ENCODE data around the gene RPL7L1.
"Not testable (repeated sequence)": the region's sequence is repeated elsewhere in the genome, so short reads cannot be mapped to it uniquely, and the experiment has no call there.

Gene RPL7L1

DNA sequence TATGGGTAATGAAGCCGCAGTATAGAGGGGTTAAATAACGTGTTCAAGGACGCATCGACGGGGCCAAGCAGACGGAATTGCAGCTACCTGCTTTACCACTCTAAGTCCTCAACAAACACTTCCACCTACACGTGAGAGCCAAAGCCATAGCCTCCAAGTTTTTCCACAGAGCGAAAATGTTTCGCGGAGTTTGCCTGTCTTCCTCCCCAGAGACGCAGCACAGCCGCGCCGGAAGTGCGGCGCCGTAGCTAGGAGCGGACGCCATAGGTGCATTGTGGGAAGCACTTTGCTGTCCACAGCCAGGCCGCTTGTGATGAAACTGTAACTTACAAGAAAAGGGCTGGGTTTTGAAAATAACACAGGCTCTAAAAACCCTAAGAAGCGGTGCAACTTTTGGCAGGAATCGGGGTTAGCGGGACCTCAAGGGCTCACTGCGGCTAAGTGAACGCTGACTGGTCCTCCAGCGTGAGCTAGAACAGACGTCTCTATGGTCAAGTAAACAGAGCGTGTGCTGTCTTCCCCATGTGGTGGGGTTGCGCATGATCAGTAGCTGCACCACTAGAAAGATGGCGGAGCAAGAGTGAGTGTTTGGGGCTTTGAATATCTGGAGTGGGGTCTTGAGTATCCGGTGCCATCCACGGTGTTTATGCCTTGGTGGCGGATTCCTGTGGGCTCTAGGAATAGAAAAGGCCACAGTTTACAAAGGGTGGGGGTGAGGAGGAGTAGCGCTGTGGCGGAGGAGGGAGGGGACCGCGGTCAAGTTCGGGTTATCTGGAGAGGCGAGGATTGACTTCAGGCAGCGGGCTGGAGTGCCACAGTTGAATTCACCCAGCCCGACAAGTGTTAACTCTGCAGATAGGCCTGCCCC is at the start of gene RPL7L1:
Gene RPL7L1 (plus strand): TSS at position 245 of the 868 bp plus-strand sequence. CDS start 295 bp downstream, at position 540.
- peak; percentile 88 for DNase-seq

DNA sequence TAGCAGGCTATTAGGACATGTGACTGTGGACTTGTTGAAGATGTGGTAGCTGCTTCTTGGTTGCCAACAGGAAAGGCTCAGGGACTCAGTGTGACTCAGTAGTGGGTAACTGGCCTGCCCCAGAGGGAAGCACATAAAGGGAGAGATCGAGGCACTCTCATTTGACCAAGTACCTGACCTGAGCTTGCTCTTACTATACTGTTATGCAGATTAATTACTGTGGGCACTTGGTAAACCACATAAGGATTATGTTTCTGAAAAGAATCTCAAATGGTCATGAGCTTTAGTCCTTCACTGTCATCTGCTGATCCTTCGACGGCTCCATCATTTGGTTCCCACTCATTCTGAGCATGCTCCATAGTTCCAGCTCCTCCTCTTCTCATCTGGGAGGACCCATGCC is 48.2 kb upstream of the RPL7L1 start:
- DNase-seq = no peak

DNA sequence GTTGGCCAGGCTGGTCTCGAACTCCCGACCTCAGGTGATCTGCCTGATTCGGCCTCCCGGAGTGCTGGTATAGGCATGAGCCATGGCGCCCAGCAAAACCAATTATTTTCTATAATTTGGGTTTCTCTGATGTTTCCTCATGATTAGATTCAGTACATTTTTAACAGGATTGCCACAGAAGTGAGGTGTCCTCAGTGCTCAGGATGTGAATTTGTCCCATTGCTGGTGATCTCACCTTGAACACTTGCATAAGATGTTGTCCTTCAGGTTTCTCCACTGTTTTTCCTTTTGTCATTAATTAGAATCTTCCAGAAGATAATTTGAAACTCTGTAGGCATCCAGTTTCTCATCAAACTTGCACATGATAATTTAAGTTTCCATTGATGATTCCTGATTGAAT is 45.4 kb upstream of the RPL7L1 start:
- no peak for DNase-seq

DNA sequence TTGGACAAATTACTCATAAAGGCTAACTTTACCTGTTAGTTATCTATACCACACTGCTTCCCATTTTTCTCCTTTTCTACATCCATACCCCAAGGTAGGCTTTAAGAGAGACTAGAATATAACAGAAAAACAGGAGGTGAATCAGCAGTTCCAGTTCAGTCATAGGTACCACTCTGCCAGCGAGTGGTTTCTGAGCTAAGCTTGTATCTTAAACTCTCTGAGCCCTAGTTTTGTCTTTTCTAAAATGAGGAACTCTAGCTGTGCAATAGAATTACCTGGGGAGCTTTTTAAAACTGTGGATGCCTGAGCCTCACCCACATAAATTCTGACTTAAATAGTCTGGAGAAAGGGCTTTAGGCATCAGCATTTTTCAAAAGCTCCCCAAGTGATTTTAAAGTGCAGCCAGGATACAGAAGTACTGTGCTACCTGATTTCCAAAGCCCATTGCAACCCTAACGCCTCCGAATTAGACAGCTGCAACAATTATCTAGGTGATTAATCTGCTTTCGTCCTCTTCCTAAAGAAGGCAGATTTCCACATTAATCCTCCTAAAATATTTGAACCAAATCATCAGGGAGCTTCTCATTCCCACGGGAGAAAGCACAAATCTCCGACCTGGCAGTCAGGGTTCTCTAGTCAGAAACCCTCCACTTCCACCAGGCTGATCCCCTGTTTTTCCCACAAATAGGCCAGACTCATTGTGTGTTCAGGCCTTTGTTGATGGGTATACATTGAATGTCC is 37.4 kb upstream of the RPL7L1 start:
- no peak for DNase-seq

DNA sequence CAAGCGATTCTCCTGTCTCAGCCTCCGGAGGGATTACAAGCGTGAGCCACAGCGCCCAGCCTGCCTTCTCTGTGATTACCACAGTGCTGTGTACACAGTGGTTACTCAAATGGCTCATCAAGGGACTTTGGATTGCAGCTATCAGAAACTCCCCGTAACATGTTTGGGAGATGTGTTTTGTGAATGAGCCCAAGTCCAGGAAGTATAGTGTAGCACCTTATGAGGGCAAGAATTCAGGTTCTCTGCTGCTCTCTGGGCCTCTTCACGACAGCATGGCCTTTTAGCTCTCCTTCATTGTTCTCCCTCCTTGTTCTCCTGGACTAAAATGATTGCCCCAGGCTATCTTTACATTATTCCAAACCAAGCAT is 34.1 kb upstream of the RPL7L1 start:
- DNase-seq = no peak

DNA sequence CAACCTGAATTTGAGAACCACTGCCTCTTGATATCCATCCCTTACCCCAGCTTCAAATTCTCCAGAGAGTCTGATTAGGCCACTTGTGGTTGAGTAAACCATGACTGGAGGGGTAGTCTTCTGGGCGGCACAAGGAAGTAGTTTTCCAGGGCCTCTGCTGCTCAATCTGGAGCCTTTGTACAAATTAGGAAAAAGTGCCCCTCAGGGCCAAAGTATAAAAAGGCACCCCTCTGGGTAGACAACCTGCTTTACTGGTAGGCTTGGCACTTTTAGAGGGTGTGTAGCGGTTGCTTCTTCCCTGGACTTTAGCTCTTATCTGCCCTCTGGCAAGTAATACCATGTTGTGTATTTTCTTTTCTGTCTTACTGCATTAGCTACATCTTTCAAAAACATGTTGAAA is 32.9 kb upstream of the RPL7L1 start:
- no peak for DNase-seq

DNA sequence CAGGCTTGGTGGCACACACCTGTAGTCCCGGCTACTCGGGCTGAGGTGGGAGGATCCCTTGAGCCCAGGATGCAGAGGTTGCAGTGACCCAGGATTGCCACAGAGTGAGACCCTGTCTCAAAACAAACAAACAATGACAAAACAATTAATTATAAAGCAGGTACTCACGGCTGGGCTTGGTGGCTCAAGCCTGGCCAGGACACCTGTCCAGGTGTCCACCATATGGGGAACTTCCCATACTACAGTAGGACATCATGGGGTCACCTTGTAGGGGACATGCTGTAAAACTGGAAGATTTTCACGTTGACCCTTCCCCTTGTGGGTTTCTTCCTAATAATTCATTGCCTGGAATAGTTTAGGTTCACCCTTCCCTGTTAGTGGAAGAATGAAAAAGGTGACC is 30.7 kb upstream of the RPL7L1 start:
- DNase-seq = no peak

DNA sequence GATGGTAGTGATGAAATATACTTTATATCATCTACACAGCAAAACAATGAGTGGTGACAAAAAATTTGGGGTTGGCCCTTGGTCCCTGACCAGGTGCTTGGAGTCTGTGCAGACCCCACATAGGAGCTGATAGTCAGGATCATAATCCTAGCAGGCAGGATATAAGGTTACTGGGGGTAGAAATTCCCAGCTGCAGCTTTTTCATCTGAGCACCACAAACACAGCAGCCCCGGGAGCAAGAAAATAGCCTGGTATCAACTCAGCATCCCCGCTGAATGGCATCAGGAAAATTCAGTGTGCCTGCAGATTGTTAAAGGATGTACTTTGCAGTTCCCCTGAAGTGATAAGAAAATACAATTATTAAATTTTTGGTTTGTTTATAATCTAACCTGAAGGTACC is 27.8 kb upstream of the RPL7L1 start:
- DNase-seq = no peak

DNA sequence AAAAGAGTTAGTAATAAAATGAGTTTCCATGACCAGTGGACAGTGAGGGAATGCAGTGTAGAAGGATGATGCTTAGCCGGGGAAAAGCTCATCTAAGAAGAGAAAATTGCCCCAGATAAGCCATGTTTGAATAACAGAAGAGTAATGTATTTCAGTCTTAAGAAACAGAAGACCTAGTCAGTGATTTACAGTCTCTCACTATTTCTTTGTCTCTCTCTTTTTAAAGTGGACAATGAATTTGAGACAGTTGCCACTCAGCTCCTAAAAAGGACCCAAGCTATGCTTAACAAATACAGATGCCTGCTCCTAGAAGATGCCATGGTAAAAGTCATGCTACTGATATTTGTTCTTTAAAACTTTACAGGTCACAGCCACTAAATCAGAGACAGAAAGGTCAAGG is 19.4 kb upstream of the RPL7L1 start:
- DNase-seq = no peak

DNA sequence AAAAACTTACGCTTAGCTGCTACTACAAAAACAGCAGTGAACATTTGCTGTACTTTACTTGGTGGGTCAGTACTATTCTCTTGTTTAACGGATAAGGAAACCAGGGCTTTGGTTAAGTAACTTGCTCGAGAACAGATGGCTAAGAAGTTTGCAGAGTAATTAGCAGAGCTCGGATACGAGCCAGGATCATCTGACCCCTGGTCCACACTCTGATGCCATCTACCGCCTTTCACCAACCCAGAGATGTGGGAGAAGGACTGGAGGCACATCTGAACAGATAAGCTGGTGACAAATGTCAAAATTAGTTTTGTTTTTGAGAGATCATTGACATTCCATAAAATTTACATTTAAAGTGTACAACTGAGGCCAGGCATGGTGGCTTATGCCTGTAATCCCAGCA is 18.9 kb upstream of the RPL7L1 start:
- no peak for DNase-seq

DNA sequence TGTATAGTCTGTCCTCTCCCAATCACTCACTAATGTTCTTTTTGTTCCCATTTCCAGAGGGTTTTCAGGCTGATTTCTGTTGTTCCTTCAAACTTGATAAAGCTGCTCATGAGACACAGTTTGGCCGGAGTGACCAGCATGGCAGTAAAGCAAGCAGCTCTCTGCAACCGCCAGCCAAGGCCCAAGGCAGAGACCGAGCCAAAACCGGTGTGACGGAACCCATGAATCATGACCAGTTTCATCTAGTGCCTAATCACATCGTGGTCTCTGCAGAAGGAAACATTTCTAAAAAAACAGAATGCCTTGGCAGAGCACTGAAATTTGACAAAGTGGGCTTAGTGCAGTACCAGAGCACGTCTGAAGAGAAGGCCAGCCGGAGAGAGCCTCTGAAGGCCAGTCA is 14.8 kb upstream of the RPL7L1 start:
- no peak for DNase-seq

DNA sequence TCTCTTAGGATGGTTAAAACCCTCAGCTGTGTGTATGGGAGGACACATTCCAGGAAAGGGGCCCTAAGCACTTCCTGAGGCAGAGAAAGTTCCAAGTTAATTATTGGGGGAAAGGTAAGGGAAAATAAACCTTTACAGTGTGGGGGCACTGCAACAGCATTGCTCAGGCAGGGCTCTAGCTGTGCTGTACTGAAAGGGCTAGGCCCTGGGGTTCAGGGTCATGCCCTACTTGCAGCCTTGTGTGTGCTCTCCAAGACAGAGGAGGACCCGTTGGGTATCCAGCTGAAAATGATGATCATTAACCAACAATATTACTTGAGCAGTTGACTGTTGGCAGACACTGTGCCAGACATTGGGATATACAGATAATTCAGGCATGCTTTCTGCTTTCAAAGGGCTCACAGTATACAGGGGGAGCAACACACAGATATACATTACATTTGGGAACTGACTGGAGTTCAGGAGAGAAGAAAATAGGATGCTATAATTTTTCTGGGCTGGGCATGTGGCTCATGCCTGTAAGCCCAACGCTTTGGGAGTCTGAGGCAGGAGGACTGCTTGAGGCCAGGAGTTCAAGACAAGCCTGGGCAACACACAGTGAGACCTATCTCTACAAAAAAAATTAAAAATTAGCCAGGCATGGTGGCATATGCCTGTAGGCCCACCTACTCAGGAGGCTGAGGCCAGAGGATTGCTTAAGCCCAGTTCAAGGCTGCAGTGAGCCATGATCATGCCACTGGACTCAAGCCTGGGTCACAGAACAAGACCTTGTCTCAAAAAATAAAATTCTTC is 9.1 kb upstream of the RPL7L1 start:
- no peak for DNase-seq

DNA sequence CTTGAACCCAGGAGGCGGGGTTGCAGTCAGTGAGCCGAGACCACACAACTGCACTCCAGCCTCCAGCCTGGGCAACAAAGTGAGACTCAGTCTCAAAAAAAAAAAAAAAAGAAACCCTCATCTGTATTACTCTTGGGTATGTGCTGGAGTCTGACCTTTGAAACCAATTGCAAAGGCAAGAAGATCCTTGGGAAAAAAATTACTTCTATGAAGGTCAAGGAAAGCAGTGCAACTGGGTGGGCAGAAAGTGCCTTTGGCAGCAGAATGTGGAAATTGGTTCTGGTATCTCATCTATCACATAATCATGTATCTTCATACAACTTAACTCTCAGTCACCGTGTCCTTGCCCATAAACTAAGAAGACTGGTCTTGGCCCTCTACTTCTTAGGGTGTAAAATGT is 7.7 kb upstream of the RPL7L1 start:
- no peak for DNase-seq

DNA sequence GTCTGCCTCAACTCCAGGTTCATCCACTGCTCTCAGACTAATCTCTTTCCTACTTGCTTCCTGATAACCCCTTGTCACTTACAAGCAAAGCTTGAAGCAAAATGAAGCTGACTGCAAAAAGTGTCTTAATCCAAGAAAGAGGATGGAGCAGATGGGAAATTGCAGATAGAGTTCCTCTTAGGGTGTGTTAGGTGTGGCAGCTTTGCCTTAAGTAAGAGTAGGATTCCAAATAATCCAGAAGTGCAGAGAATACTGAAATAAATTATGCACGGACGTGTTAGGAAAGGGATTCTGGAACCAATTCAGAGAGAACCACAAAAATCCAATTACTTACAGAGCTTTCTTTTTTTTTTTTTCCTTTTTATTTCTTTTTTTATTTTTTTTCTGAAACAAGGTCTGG is 6.1 kb upstream of the RPL7L1 start:
- no peak for DNase-seq

DNA sequence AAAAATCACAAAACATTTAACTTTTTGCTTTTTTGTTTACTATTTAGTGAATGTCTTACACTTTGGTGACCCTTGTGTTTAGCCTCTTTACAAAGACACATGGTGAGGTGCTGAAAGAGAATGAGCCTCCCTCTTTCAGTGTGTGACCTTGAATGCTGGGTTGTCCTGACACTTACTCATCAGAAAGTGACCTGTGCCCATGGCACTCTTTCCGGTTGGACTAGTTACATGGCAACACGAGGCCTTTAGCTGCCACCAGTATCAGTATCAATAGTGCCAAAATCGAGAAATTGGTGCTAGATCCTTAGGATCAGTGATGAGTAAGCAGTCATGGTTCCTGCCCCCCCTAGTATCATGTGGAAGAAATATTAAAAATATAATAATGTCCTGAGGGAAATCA is 1.7 kb upstream of the RPL7L1 start:
- no peak for DNase-seq

DNA sequence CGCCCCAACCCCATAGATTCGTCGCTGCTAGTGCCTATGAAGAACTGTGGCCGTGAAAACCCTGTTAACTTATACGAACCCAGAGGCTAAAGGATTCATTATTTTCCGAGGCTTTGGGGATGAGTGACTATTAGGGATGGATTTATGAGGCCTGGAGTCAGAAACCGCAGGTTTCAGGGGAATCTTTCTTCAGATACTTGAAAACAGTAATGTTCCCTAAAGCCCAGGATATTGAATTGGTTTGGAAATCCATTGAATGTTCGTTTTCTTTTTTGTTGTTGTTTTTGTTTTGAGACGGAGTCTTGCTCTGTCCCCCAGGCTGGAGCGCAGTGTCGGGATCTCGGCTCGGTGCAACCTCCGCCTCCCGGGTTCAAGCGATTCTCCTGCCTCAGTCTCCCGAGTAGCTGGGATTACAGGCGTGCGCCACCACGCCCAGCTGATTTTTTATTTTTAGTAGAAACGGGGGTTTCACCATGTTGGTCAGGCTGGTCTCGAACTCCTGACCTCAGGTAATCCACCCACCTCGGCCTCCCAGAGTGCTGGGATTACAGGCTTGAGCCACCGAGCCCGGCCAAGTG is 913 bp downstream of the RPL7L1 start:
- DNase-seq = not testable (repeated sequence)

DNA sequence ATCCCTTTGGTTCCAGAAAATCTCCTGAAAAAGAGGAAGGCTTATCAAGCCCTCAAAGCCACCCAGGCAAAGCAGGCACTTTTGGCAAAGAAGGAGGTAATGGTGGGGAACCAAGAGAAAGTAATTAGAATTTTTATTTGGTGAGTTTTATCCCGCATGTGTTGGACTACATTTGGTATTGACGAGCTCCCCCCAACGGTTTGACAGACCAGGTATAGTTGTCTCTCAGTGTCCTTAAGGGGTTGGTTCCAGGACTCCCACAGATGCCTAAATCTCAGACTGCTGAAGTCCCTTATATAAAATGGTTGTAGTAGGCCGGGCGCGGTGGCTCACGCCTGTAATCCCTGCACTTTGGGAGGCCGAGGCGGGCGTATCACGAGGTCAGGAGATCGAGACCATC is 1.5 kb downstream of the RPL7L1 start:
- not testable (repeated sequence) for DNase-seq

DNA sequence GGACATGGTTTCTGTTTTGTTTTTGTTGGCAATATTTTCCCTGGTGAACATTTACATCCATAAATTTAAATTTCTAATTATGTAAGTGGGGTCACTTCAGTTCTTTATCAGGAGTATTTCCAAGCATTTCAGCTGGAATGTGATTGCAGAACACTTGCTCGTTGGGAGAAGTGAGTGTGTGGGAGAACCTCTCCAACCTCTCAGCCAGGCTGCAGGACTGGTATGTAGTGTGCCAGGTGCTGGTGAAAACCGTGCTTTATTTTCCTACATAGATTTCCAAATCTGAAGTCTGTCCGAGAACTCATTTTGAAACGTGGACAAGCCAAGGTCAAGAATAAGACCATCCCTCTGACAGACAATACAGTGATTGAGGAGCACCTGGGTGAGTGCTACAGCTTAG is 6.3 kb downstream of the RPL7L1 start:
- no peak for DNase-seq

DNA sequence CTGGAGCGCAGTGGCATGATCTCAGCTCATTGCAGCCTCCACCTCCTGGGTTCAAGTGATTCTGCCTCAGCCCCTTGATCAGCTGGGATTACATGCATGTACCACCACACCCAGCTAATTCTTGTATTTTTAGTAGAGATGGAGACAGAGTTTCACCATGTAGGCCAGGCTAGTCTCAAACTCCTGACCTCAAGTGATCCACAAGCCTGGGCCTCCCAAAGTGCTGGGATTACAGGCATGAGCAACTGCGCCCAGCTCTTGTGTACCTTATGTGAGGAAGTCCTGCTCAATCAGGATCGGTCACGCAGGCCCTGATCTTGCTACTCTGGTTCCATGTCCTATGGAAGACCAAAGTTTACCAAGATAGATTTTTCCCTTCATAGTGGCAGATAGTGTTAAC is 8.8 kb downstream of the RPL7L1 start:
- not testable (repeated sequence) for DNase-seq

DNA sequence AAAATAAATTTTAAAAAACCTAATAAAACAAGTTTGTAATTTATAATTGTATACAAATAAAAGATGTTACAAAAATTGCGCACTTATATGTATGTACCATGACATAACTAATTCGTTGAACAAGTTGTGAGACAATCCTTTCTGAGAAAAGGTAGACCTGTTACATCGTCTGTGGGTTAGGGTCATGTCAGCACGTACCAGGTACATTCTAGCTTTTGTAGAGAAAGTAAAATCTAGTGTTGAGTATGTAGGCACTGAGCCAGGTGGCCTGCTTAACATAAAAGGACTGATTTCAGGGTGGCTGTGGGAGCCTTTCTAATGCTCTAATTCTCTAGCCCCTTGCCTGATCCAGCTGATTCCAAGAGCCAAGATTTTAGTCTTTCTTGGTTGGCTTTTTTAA is 10.4 kb downstream of the RPL7L1 start:
- peak; percentile 30 for DNase-seq

DNA sequence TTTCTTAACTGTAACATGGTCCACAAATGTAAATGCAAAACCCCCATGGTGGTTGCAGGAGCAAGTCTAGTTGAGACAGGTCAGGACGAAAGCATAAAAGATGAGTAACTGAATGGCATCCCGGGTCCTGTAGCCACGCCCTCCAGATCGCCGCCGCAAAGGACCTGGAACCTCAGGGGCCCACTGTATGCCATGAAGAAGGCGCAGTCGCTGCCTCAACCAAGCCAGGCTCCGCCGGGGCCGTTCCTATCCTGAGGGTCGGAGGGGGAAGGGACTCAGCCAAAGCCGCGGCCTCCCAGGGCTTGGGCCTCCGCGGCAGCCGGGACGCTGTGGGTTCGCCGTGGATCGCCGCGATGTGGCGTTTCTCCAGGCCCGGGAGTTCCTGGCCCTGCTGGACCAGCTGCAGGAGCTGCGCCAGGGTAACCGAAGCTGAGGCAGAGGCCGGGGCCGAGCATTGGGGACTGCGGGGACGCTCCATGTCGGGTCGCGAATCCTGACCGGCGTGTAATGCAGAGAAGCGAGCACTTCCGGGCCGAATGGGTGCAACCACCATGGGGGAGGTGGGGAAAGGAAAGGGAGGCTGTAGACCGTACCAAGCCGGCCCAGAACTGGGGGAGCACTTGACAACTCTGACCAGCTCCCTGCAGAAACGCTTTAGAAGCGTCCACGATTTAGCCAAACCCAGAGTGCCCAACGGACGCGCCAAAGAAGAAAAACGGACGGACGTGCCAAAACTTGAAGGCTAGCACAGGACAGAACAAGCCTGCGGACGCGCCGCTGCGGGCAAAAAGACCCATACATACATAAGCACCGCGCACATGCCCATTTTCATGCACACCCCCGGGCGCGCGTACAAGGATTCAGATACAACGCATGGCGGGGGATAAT is 11.1 kb downstream of the RPL7L1 start:
- DNase-seq = peak; percentile 96

DNA sequence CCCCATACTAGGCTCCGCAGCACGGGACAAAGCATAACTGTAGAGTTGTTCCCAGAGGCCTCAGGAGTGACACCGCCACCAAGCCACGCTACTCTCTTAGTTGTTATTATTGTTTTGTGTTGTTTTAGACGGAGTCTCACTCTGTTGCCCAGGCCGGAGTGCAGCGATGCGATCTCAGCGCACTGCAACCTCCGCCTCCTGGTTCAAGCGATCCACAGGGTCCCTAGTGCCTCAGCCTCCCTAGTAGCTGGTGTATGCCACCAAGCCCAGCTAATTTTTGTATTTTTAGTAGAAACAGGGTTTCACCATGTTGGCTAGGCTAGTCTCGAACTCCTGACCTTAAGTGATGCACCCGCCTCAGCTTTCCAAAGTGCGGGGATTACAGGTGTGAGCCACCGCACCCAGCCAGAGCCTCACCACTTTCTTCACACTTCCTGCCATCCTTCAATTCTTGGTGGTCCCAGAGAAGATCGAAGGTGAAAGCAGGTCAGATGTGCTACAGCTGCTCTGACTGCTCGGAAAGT is 11.8 kb downstream of the RPL7L1 start:
- DNase-seq = no peak

Measured in RPMI8226 (cell line).